HepG2 (cell line): Measurements from ENCODE around the gene UBALD1. TPM values are rescaled to one million over a fixed set of nuclear protein-coding genes. Genes with fewer than 3 reads are reported as not detected.

Experiments used
- ATAC-seq: fragments of 200-7000 bp; cut with Tn5 transposase; 3 replicates; pipeline ENCODE4 v1.9.1; 2020; ENCODE audit warnings: mild to moderate bottlenecking, moderate library complexity
- BruUV-seq: library from RNA; stranded (reverse); fragments of 400-500 nt; replicated peaks from 2 replicates; lab custom pipeline; 2021; lab: Mats Ljungman, UMichigan
- CTCF ChIA-PET: fragments of 300-600 bp; formaldehyde crosslinking; extraction: SDS; loops from one replicate; lab custom pipeline; 2021; ENCODE audit warnings: low total read pairs, inconsistent platforms, low intra/inter-chr PET ratio; lab: Yijun Ruan, JAX
- POLR2A ChIA-PET: fragments of 350-600 bp; sonication (Branson Sonifier 250); formaldehyde crosslinking; loops from one replicate; lab custom pipeline; 2020; ENCODE audit warnings: antibody characterized with exemption, inconsistent platforms; lab: Yijun Ruan, JAX
- DNase-seq: peaks from one replicate; pipeline ENCODE4 v3.0.0-alpha.2; 2015; ENCODE audit warnings: low spot score
- FAIRE-seq: peaks from 3 replicates; lab custom pipeline; 2011; peaks lifted over from hg19 to GRCh38; lab: Jason Lieb, UNC
- H2AFZ ChIP-seq: one replicate; pipeline ENCODE4 v1.6.1; 2011; ENCODE audit warnings: low read length, inconsistent platforms
- H3K27ac ChIP-seq: fragments of 300-600 bp; 3 replicates; pipeline ENCODE4 v1.8.0; 2011; ENCODE audit warnings: mixed run types, mild to moderate bottlenecking, mixed read lengths, low read length, inconsistent platforms; ENCODE audit not compliant: insufficient read depth; ENCODE audit errors: extremely low read length
- H3K27me3 ChIP-seq, 2 experiments: fragments of 200-600 bp in 1 of 2; 2 replicates in 1 of 2; 3 replicates in 1 of 2; pipeline versions ENCODE4 v1.6.0 to v1.8.0; 2011; ENCODE audit warnings: low read length in 2 of 2, mild to moderate bottlenecking in 2 of 2, moderate library complexity in 2 of 2, inconsistent platforms in 1 of 2; ENCODE audit not compliant: insufficient read depth in 2 of 2, control insufficient read depth in 1 of 2
- H3K36me3 ChIP-seq, 2 experiments: fragments of 200-600 bp in 1 of 2; replicated peaks in 1 of 2; 2 replicates in 1 of 2; 3 replicates in 1 of 2; pipeline versions ENCODE4 v1.5.1 to v1.8.0; 2011; ENCODE audit warnings: low read length in 2 of 2, inconsistent platforms in 1 of 2; ENCODE audit not compliant: insufficient read depth in 2 of 2, control insufficient read depth in 1 of 2
- H3K4me1 ChIP-seq: 2 replicates; pipeline ENCODE4 v1.5.1; 2012; ENCODE audit warnings: low read length, inconsistent platforms; ENCODE audit not compliant: insufficient read depth
- H3K4me2 ChIP-seq: 2 replicates; pipeline ENCODE4 v1.6.0; 2011; ENCODE audit warnings: low read depth, low read length, inconsistent platforms
- H3K4me3 ChIP-seq, 3 experiments: fragments of 200-600 bp in 1 of 3; sonication (generic), shearing (Covaris generic) in 1 of 3; replicated peaks in 1 of 3; 2 replicates each; pipeline ENCODE4 v1.5.1; 2011 to 2016; ENCODE audit warnings: low read length in 3 of 3, inconsistent platforms in 2 of 3, low read depth in 2 of 3, mild to moderate bottlenecking in 2 of 3, control low read depth in 1 of 3, mixed read lengths in 1 of 3; ENCODE audit not compliant: insufficient read depth in 1 of 3
- H3K79me2 ChIP-seq: one replicate; pipeline ENCODE4 v1.6.1; 2011; ENCODE audit warnings: low read length, inconsistent platforms; ENCODE audit not compliant: insufficient read depth
- H3K9ac ChIP-seq: 2 replicates; pipeline ENCODE4 v1.6.0; 2011; ENCODE audit warnings: mild to moderate bottlenecking, low read depth, low read length, inconsistent platforms; ENCODE audit not compliant: insufficient read depth
- H3K9me3 ChIP-seq: 2 replicates; pipeline ENCODE4 v1.5.1; 2012; ENCODE audit warnings: mild to moderate bottlenecking, low read length
- H4K20me1 ChIP-seq: 2 replicates; pipeline ENCODE4 v1.6.0; 2011; ENCODE audit warnings: inconsistent platforms, mild to moderate bottlenecking, low read length, moderate library complexity; ENCODE audit not compliant: insufficient read depth
- NONO ChIP-seq, 2 experiments: fragments of 450-650 bp in 1 of 2; sonication (generic) in 1 of 2; formaldehyde crosslinking in 1 of 2; IDR thresholded peaks in 1 of 2; conservative IDR thresholded peaks in 1 of 2; 2 replicates each; pipeline versions ENCODE4 v1.6.1 to v1.8.0; 2017 to 2022; ENCODE audit warnings: mild to moderate bottlenecking in 1 of 2, missing genetic modification reagents in 1 of 2, moderate library complexity in 1 of 2
- NR3C1 ChIP-seq: sonication (generic); formaldehyde crosslinking; IDR thresholded peaks from 2 replicates; pipeline ENCODE4 v1.4.0; 2020; ENCODE audit warnings: missing genetic modification reagents
- ZFY ChIP-seq: sonication (generic); formaldehyde crosslinking; IDR thresholded peaks from 2 replicates; pipeline ENCODE4 v1.4.0; 2020; ENCODE audit warnings: missing genetic modification reagents
- ZNF513 ChIP-seq: sonication (generic); formaldehyde crosslinking; conservative IDR thresholded peaks from 2 replicates; pipeline ENCODE4 v1.5.0; 2020; ENCODE audit warnings: missing genetic modification reagents
- ZNF589 ChIP-seq: sonication (generic); formaldehyde crosslinking; conservative IDR thresholded peaks from 2 replicates; pipeline ENCODE4 v1.8.0; 2022; ENCODE audit warnings: mild to moderate bottlenecking, moderate library complexity, missing genetic modification reagents
- ZNF781 ChIP-seq: sonication (generic); formaldehyde crosslinking; IDR thresholded peaks from 2 replicates; pipeline ENCODE4 v1.5.1; 2020; ENCODE audit warnings: borderline replicate concordance, mild to moderate bottlenecking, missing genetic modification reagents; ENCODE audit errors: not compliant biosample characterization
- WGBS: methylation state at CpG from one replicate; pipeline ENCODE4 v1.1.6; 2017; ENCODE audit warnings: low lambda C conversion rate; 5-methylcytosine and 5-hydroxymethylcytosine counted together
- in situ Hi-C: cut with HindIII; loops from 2 replicates; pipeline ENCODE4 v1.10.0; 2017; ENCODE audit warnings: low pct_unique_long_range_greater_than_20kb; ENCODE audit not compliant: extremely low pct_ligation_motif_present
- intact Hi-C: fragments of 100-400 bp; cut with micrococcal nuclease; formaldehyde crosslinking; loops from one replicate; pipeline ENCODE4 v1.10.0; 2022; ENCODE audit not compliant: unreplicated experiment
- polyA plus RNA-seq, 8 experiments: library from polyadenylated mRNA; depleted of rRNA in 3 of 8; stranded (reverse) in 7 of 8; unstranded in 1 of 8; fragments of >200 nt; fragmentation: Illumina TruSeq in 4 of 8; extraction: Trizol in 4 of 8; gene quantifications; 2 replicates each; pipeline versions ENCODE4 v1.2.1 to v1.2.3, GENCODE V29; 2011 to 2016; ENCODE audit warnings: low read depth in 4 of 8, missing spikeins in 1 of 8, mixed read lengths in 1 of 8; ENCODE audit not compliant: insufficient read depth in 1 of 8
- total RNA-seq, 5 experiments: library from RNA; depleted of rRNA; stranded (reverse); fragments of >200 nt; fragmentation: Illumina TruSeq; extraction: Trizol; gene quantifications; 2 replicates each; pipeline ENCODE4 v1.2.3, GENCODE V29; 2016; ENCODE audit warnings: low read depth in 1 of 5

The UBALD1 gene
- total and polyA plus RNA-seq, 2 of the 13 experiments (the other 11 are each of a cell fraction or from before 2014, with no cell fraction given), result 6.8 to 12.3 TPM

- no peak overlapping the region for H3K27ac ChIP-seq
- POLR2A ChIA-PET, result no interaction called here
- FAIRE-seq, result no peak
Measured at GRCh38 chr16:4656221-4656620, 41.5 kb upstream of the UBALD1 start.

GRCh38 chr16:4655801-4656200, 41.1 kb upstream of the UBALD1 start:
- no peak overlapping the region for H3K4me3 ChIP-seq
- BruUV-seq, result no TSS peak
- peaks cover 69% of the 10 kb centered on the region for H3K4me1 ChIP-seq
- peaks cover 28 to 48% of the 10 kb centered on the region in 2 experiments; a peak in 4 of 5 replicates for H3K36me3 ChIP-seq
- no peak for ATAC-seq
- WGBS, result no CpG with 5 or more reads among the region's 6 CpGs
- H3K4me2 ChIP-seq, result no peak overlapping the region
- no peak overlapping the region for H2AFZ ChIP-seq
- TF ChIP-seq ZNF781 (no peak), ZNF589 (0 out of 2 replicates have a peak, but pooled peaks have one; percentile 33)
- no peaks in the 10 kb centered on the region for H3K27me3 ChIP-seq
- no peaks in the 10 kb centered on the region for H4K20me1 ChIP-seq
- no peak overlapping the region for H3K9ac ChIP-seq
- in situ Hi-C loops (no loop called here), intact Hi-C loops (no loop called here)
- ChIA-PET CTCF (no interaction called here), POLR2A (no interaction called here)
- no peaks in the 10 kb centered on the region for H3K9me3 ChIP-seq
- peaks cover 2% of the 10 kb centered on the region for H3K79me2 ChIP-seq
- no peak for DNase-seq
- FAIRE-seq, result no peak
- no peak overlapping the region for H3K27ac ChIP-seq

More at GRCh38 chr16:4656221-4656620, 41.5 kb upstream of the UBALD1 start:
- H3K27me3 ChIP-seq, result no peaks in the 10 kb centered on the region
- no peaks in the 10 kb centered on the region for H4K20me1 ChIP-seq
- H3K79me2 ChIP-seq, result peaks cover 2% of the 10 kb centered on the region
- in situ Hi-C loops (no loop called here), intact Hi-C loops (no loop called here)
- no peak overlapping the region for H3K4me3 ChIP-seq
- 98% methylated on average over 12 of the region's 12 CpGs for WGBS
- H3K9ac ChIP-seq, result no peak overlapping the region
- CTCF ChIA-PET, result no interaction called here
- no peaks in the 10 kb centered on the region for H3K9me3 ChIP-seq
- ATAC-seq, result no peak
- TF ChIP-seq NR3C1 (CRISPR knock-in tag), result no peak
- TF ChIP-seq NONO (IDR thresholded peaks at IDR 0.05), result no peak
- no peak for TF ChIP-seq NONO (CRISPR knock-in tag; conservative IDR thresholded peaks at IDR 0.05)
- no peak for TF ChIP-seq ZFY
- no peak for TF ChIP-seq ZNF513 (CRISPR knock-in tag)
- H2AFZ ChIP-seq, result no peak overlapping the region
- H3K36me3 ChIP-seq, result peaks cover 26 to 48% of the 10 kb centered on the region in 2 experiments; a peak in 4 of 5 replicates
- no TSS peak for BruUV-seq
- no peak overlapping the region for H3K4me2 ChIP-seq
- no peak for DNase-seq
- peaks cover 69% of the 10 kb centered on the region for H3K4me1 ChIP-seq
